GM12878 (cell line): ENCODE measurements around the gene LRRC63. TPM values are rescaled to one million over a fixed set of nuclear protein-coding genes. Genes with fewer than 3 reads are reported as not detected.

Experiments
- ATAC-seq: fragments of 200-7000 bp; cut with Tn5 transposase; 3 replicates; pipeline ENCODE4 v1.9.1; 2020; ENCODE audit warnings: mild to moderate bottlenecking, moderate library complexity
- BruUV-seq: library from RNA; stranded (reverse); fragments of 400-500 nt; replicated peaks from 2 replicates; lab custom pipeline; 2021; lab: Mats Ljungman, UMichigan
- CTCF ChIA-PET: fragments of 300-600 bp; sonication (Branson Sonifier 250); formaldehyde crosslinking; extraction: SDS; loops from one replicate; lab custom pipeline; 2021; ENCODE audit warnings: inconsistent platforms; lab: Yijun Ruan, JAX
- POLR2A ChIA-PET: fragments of 350-600 bp; formaldehyde crosslinking; extraction: SDS; loops from one replicate; lab custom pipeline; 2021; ENCODE audit warnings: inconsistent platforms; lab: Charles Lee
- RAD21 ChIA-PET: fragments of 300-600 bp; sonication (Branson Sonifier 250); formaldehyde crosslinking; loops from one replicate; lab custom pipeline; 2023; ENCODE audit warnings: antibody characterized with exemption; ENCODE audit not compliant: unreplicated experiment; lab: Charles Lee
- SMC1A ChIA-PET: fragments of 300-600 bp; sonication (Branson Sonifier 250); formaldehyde crosslinking; loops from one replicate; lab custom pipeline; 2023; ENCODE audit not compliant: unreplicated experiment, uncharacterized antibody; lab: Charles Lee
- DNase-seq: peaks from one replicate; pipeline ENCODE4 v3.0.0-alpha.2; 2011; ENCODE audit warnings: low read depth, low spot score
- FAIRE-seq: peaks from 3 replicates; lab custom pipeline; 2011; peaks lifted over from hg19 to GRCh38; lab: Jason Lieb, UNC
- H2AFZ ChIP-seq: 2 replicates; pipeline ENCODE4 v1.6.0; 2011; ENCODE audit warnings: low read depth, low read length, control low read depth; ENCODE audit not compliant: control insufficient read depth
- H3K27ac ChIP-seq: 2 replicates; pipeline ENCODE4 v1.5.1; 2011; ENCODE audit warnings: control low read depth; ENCODE audit not compliant: control insufficient read depth, insufficient read depth
- H3K27me3 ChIP-seq, 2 experiments: replicated peaks in 1 of 2; 2 replicates each; pipeline versions ENCODE4 v1.6.0 to v1.6.1; 2011; ENCODE audit warnings: low read length in 1 of 2; ENCODE audit not compliant: control insufficient read depth in 2 of 2, insufficient read depth in 2 of 2
- H3K36me3 ChIP-seq, 2 experiments: 2 replicates each; pipeline ENCODE4 v1.5.1; 2011; ENCODE audit warnings: low read length in 1 of 2; ENCODE audit not compliant: control insufficient read depth in 2 of 2, insufficient read depth in 2 of 2
- H3K4me1 ChIP-seq: 2 replicates; pipeline ENCODE4 v1.6.1; 2011; ENCODE audit warnings: mild to moderate bottlenecking, low read length, moderate library complexity, mixed read lengths; ENCODE audit not compliant: control insufficient read depth, insufficient read depth
- H3K4me2 ChIP-seq: 2 replicates; pipeline ENCODE4 v1.6.0; 2011; ENCODE audit warnings: control low read depth; ENCODE audit not compliant: control insufficient read depth, insufficient read depth
- H3K4me3 ChIP-seq: fragments of 200-600 bp; sonication (generic); 2 replicates; pipeline ENCODE4 v1.5.1; 2016
- H3K79me2 ChIP-seq: 2 replicates; pipeline ENCODE4 v1.6.0; 2011; ENCODE audit warnings: low read length; ENCODE audit not compliant: control insufficient read depth, insufficient read depth
- H3K9ac ChIP-seq: 2 replicates; pipeline ENCODE4 v1.8.0; 2011; ENCODE audit warnings: low read length, control low read depth, mixed read lengths; ENCODE audit not compliant: control insufficient read depth, insufficient read depth
- H3K9me3 ChIP-seq: replicated peaks from 3 replicates; pipeline ENCODE4 v1.5.1; 2011; ENCODE audit warnings: mild to moderate bottlenecking, low read length; ENCODE audit not compliant: control insufficient read depth, insufficient read depth
- H4K20me1 ChIP-seq: 2 replicates; pipeline ENCODE4 v1.6.0; 2011; ENCODE audit not compliant: control insufficient read depth, insufficient read depth
- ATF7 ChIP-seq: fragments of 450-650 bp; IDR thresholded peaks from 2 replicates; pipeline ENCODE4 v1.6.1; 2016; ENCODE audit warnings: low read depth, mild to moderate bottlenecking
- BHLHE40 ChIP-seq, 2 experiments: fragments of 450-650 bp in 1 of 2; IDR thresholded peaks; 2 replicates each; pipeline ENCODE4 v1.6.1; 2011 to 2017; ENCODE audit warnings: low read depth in 2 of 2, borderline replicate concordance in 1 of 2, improper control_type of control experiment in 1 of 2, low read length in 1 of 2, mild to moderate bottlenecking in 1 of 2
- BMI1 ChIP-seq: fragments of 450-650 bp; IDR thresholded peaks from 2 replicates; pipeline ENCODE4 v1.6.1; 2016; ENCODE audit warnings: mild to moderate bottlenecking, moderate library complexity, borderline replicate concordance
- BRCA1 ChIP-seq: IDR thresholded peaks from 2 replicates; pipeline ENCODE4 v1.6.1; 2011; ENCODE audit warnings: low read depth, low read length, improper control_type of control experiment
- CREB1 ChIP-seq: IDR thresholded peaks from 2 replicates; pipeline ENCODE4 v1.6.1; 2012; ENCODE audit warnings: low read depth, mild to moderate bottlenecking, inconsistent platforms
- FOXK2 ChIP-seq: fragments of 450-650 bp; IDR thresholded peaks from 2 replicates; pipeline ENCODE4 v1.6.1; 2017; ENCODE audit warnings: mild to moderate bottlenecking, moderate library complexity
- HDGF ChIP-seq: fragments of 450-650 bp; IDR thresholded peaks from 2 replicates; pipeline ENCODE4 v1.6.1; 2016; ENCODE audit warnings: antibody characterized with exemption
- IKZF1 ChIP-seq: fragments of 450-650 bp; conservative IDR thresholded peaks from 2 replicates; pipeline ENCODE4 v1.6.1; 2017; ENCODE audit warnings: antibody characterized with exemption, mild to moderate bottlenecking
- MEF2A ChIP-seq: IDR thresholded peaks from 2 replicates; pipeline ENCODE4 v1.6.1; 2011; ENCODE audit warnings: low read depth, mild to moderate bottlenecking, low read length, moderate library complexity; ENCODE audit not compliant: insufficient read depth
- NFIC ChIP-seq: IDR thresholded peaks from 2 replicates; pipeline ENCODE4 v1.6.1; 2012; ENCODE audit warnings: low read depth, mild to moderate bottlenecking, inconsistent platforms, low read length, moderate library complexity
- NFYB ChIP-seq: IDR thresholded peaks from 2 replicates; pipeline ENCODE4 v1.6.1; 2011; ENCODE audit warnings: low read depth, mild to moderate bottlenecking, low read length, improper control_type of control experiment, moderate library complexity; ENCODE audit not compliant: insufficient read depth
- RAD51 ChIP-seq: fragments of 450-650 bp; IDR thresholded peaks from 2 replicates; pipeline ENCODE4 v1.6.1; 2016; ENCODE audit warnings: moderate library complexity, mild to moderate bottlenecking, inconsistent platforms
- SMC3 ChIP-seq: IDR thresholded peaks from 2 replicates; pipeline ENCODE4 v1.6.1; 2011; ENCODE audit warnings: low read length, improper control_type of control experiment, borderline replicate concordance
- STAT1 ChIP-seq: fragments of 450-650 bp; conservative IDR thresholded peaks from 2 replicates; pipeline ENCODE4 v1.6.1; 2014; ENCODE audit warnings: antibody characterized with exemption, mild to moderate bottlenecking
- TAF1 ChIP-seq: IDR thresholded peaks from 2 replicates; pipeline ENCODE4 v1.6.1; 2011; ENCODE audit warnings: mild to moderate bottlenecking, low read depth, low read length, borderline replicate concordance
- TCF7 ChIP-seq: IDR thresholded peaks from 2 replicates; pipeline ENCODE4 v1.6.1; 2014; ENCODE audit warnings: antibody characterized with exemption, borderline replicate concordance
- WGBS: methylation state at CpG from one replicate; pipeline ENCODE4 v1.1.6; 2016; ENCODE audit warnings: low lambda C conversion rate; ENCODE audit not compliant: insufficient replicate concordance, insufficient coverage; ENCODE audit errors: missing lambda C conversion rate; 5-methylcytosine and 5-hydroxymethylcytosine counted together
- in situ Hi-C: fragments of 300-500 bp; cut with MboI; formaldehyde crosslinking; loops from 9 replicates; pipeline ENCODE4 v1.14.3; 2018; ENCODE audit warnings: mixed read lengths
- intact Hi-C: fragments of 100-400 bp; cut with micrococcal nuclease; formaldehyde crosslinking; loops from one replicate; pipeline ENCODE4 v1.14.2; 2022; ENCODE audit not compliant: unreplicated experiment
- polyA plus RNA-seq, 11 experiments: library from polyadenylated mRNA; depleted of rRNA in 4 of 11; unstranded in 6 of 11; stranded (reverse) in 5 of 11; fragments of >200 nt; fragmentation: Nextera tagmentation in 4 of 11; fragmentation: Illumina TruSeq in 1 of 11; extraction: Ambion mirVana in 4 of 11; extraction: Trizol in 1 of 11; gene quantifications; 1 replicate in 1 of 11; 2 replicates in 10 of 11; pipeline versions ENCODE4 v1.2.1 to v1.2.3, GENCODE V29; 2011 to 2016; ENCODE audit warnings: inconsistent platforms in 2 of 11, missing spikeins in 2 of 11, low read depth in 1 of 11
- total RNA-seq, 4 experiments: library from RNA; depleted of rRNA in 3 of 4; stranded (reverse); fragments of >200 nt in 3 of 4; fragmentation: Illumina TruSeq in 1 of 4; extraction: Trizol in 1 of 4; gene quantifications; 2 replicates each; pipeline versions ENCODE4 v1.2.1 to v1.2.3, GENCODE V29; 2013 to 2021
- TF ChIP-seq, protein P1 (sequence below): IDR thresholded peaks from 2 replicates; pipeline ENCODE4 v1.6.1; 2012; ENCODE audit warnings: improper control_type of control experiment, low read depth, low read length; ENCODE audit not compliant: insufficient replicate concordance
- TF ChIP-seq, protein P2 (sequence below): IDR thresholded peaks from 2 replicates; pipeline ENCODE4 v1.6.1; 2012; ENCODE audit warnings: low read depth, low read length, improper control_type of control experiment
- TF ChIP-seq, protein P3 (sequence below): IDR thresholded peaks from 2 replicates; pipeline ENCODE4 v1.6.1; 2012; ENCODE audit warnings: low read depth, low read length, improper control_type of control experiment

LRRC63 gene
- total and polyA plus RNA-seq, 10 of the 15 experiments (the other 5 are each of a cell fraction or from before 2014, with no cell fraction given), result 0.34 to 0.98 (median 0.76) TPM; not detected in 1

DNA sequence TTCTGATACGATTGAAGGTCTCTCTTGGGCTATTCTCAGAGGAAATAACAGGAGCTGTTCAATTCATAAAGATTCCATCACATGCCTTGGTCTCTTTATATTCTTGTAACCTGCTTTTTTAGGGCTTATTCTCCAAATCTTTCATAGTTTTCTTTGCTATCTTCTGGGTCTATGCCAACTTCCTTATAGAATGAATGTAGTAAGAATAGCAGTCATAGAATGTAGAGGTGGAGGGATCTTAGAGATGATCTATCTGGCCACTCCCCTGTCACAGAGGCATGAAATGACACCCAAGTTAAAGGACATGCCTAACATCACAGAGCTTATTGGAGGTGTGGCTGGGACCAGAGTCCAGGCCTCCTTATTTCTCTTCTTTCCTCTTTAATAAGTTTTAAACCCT lies 42.9 kb upstream of the LRRC63 start:
- POLR2A ChIA-PET, result interaction anchor here (0.6 to 6.4 kb wide), 4 partner anchors 8 to 155 kb away, joined by 4 to 95 read pairs (median 18); partner anchors contain the start of gene LCP1
- Histone ChIP-seq H4K20me1 (peaks cover 25% of the 10 kb centered on the region), H3K4me2 (peak overlapping the region; percentile 99), H3K4me3 (peak overlapping the region; percentile 72), H3K4me1 (peaks cover 67% of the 10 kb centered on the region), H3K36me3 (peaks cover 12 to 40% of the 10 kb centered on the region in 2 experiments), H3K27me3 (no peaks in the 10 kb centered on the region), H2AFZ (no peak overlapping the region), H3K27ac (peak overlapping the region; percentile 85), H3K79me2 (peaks cover 100% of the 10 kb centered on the region), H3K9me3 (no peaks in the 10 kb centered on the region), H3K9ac (peak overlapping the region; percentile 59)
- intact Hi-C loops (loop anchor here (5.0 kb wide), 1 partner anchor 751 kb away; the partner anchor contains the start of gene SLC25A30), in situ Hi-C loops (no loop called here)
- WGBS, result 0% methylated on average over 1 of the region's 1 CpG
- ATAC-seq (peak; percentile 40), FAIRE-seq (no peak), DNase-seq (no peak)
- TSS peak; percentile 74 for BruUV-seq
- CTCF ChIA-PET, result interaction anchor here (1.1 to 17.1 kb wide), 10 partner anchors 7 to 468 kb away, joined by 3 to 172 read pairs (median 4); partner anchors contain the start of gene LCP1
- RAD21 ChIA-PET, result interaction anchor here (0.7 to 9.7 kb wide), 3 partner anchors 9 to 42 kb away, joined by 3 to 184 read pairs (median 3); partner anchors contain the start of gene LCP1
- SMC1A ChIA-PET, result interaction anchor here (1.0 to 16.5 kb wide), 8 partner anchors 8 to 205 kb away, joined by 3 to 295 read pairs (median 4); partner anchors contain the start of gene LCP1
- TF ChIP-seq RAD51, result 0 out of 2 replicates have a peak, but pooled peaks have one; percentile 3
- TF ChIP-seq IKZF1, result no peak
- TF ChIP-seq BRCA1, result no peak
- TF ChIP-seq STAT1, result no peak
- no peak for TF ChIP-seq TAF1
- no peak for TF ChIP-seq MEF2A
- TF ChIP-seq CREB1, result no peak
- no peak for TF ChIP-seq FOXK2
- no peak for TF ChIP-seq BMI1
- no peak for TF ChIP-seq HDGF
- no peak for TF ChIP-seq NFYB
- no peak for TF ChIP-seq TCF7
- no peak for TF ChIP-seq SMC3
- TF ChIP-seq, protein P1, sequence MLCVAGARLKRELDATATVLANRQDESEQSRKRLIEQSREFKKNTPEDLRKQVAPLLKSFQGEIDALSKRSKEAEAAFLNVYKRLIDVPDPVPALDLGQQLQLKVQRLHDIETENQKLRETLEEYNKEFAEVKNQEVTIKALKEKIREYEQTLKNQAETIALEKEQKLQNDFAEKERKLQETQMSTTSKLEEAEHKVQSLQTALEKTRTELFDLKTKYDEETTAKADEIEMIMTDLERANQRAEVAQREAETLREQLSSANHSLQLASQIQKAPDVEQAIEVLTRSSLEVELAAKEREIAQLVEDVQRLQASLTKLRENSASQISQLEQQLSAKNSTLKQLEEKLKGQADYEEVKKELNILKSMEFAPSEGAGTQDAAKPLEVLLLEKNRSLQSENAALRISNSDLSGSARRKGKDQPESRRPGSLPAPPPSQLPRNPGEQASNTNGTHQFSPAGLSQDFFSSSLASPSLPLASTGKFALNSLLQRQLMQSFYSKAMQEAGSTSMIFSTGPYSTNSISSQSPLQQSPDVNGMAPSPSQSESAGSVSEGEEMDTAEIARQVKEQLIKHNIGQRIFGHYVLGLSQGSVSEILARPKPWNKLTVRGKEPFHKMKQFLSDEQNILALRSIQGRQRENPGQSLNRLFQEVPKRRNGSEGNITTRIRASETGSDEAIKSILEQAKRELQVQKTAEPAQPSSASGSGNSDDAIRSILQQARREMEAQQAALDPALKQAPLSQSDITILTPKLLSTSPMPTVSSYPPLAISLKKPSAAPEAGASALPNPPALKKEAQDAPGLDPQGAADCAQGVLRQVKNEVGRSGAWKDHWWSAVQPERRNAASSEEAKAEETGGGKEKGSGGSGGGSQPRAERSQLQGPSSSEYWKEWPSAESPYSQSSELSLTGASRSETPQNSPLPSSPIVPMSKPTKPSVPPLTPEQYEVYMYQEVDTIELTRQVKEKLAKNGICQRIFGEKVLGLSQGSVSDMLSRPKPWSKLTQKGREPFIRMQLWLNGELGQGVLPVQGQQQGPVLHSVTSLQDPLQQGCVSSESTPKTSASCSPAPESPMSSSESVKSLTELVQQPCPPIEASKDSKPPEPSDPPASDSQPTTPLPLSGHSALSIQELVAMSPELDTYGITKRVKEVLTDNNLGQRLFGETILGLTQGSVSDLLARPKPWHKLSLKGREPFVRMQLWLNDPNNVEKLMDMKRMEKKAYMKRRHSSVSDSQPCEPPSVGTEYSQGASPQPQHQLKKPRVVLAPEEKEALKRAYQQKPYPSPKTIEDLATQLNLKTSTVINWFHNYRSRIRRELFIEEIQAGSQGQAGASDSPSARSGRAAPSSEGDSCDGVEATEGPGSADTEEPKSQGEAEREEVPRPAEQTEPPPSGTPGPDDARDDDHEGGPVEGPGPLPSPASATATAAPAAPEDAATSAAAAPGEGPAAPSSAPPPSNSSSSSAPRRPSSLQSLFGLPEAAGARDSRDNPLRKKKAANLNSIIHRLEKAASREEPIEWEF, result no peak
- no peak for TF ChIP-seq NFIC
- TF ChIP-seq ATF7, result no peak
- TF ChIP-seq, protein P2, sequence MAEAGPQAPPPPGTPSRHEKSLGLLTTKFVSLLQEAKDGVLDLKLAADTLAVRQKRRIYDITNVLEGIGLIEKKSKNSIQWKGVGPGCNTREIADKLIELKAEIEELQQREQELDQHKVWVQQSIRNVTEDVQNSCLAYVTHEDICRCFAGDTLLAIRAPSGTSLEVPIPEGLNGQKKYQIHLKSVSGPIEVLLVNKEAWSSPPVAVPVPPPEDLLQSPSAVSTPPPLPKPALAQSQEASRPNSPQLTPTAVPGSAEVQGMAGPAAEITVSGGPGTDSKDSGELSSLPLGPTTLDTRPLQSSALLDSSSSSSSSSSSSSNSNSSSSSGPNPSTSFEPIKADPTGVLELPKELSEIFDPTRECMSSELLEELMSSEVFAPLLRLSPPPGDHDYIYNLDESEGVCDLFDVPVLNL, result no peak
- TF ChIP-seq, protein P3, sequence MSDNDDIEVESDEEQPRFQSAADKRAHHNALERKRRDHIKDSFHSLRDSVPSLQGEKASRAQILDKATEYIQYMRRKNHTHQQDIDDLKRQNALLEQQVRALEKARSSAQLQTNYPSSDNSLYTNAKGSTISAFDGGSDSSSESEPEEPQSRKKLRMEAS, result 0 out of 2 replicates have a peak, but pooled peaks have one; percentile 4
- no peak for TF ChIP-seq BHLHE40 (IDR thresholded peaks at IDR 0.05; ENCODE audit: borderline replicate concordance in 1 of 2, low read depth in 2 of 2, low read length in 1 of 2)
